H9 (cell line): ENCODE measurements around the gene CPT1C. TPM values are rescaled to one million over a fixed set of nuclear protein-coding genes. Genes with fewer than 3 reads are reported as not detected.

Source experiments
- DNase-seq: peaks from one replicate; pipeline ENCODE4 v3.0.0-alpha.2; 2017
- H2AFZ ChIP-seq: one replicate; pipeline ENCODE4 v1.6.1; 2013; ENCODE audit warnings: mild to moderate bottlenecking, low read length, control low read depth, moderate library complexity
- H2AK5ac ChIP-seq: 2 replicates; pipeline ENCODE4 v1.6.1; 2013; ENCODE audit warnings: low read length, control low read depth, mixed read lengths; ENCODE audit not compliant: insufficient read length
- H2BK120ac ChIP-seq: one replicate; pipeline ENCODE4 v1.6.1; 2013; ENCODE audit warnings: low read depth, mild to moderate bottlenecking, low read length, control low read depth, inconsistent platforms; ENCODE audit not compliant: poor library complexity, severe bottlenecking
- H2BK12ac ChIP-seq: 2 replicates; pipeline ENCODE4 v1.6.1; 2013; ENCODE audit warnings: low read length, control low read depth, mixed read lengths, low read depth; ENCODE audit not compliant: insufficient read length
- H2BK15ac ChIP-seq: 2 replicates; pipeline ENCODE4 v1.6.1; 2013; ENCODE audit warnings: low read depth, low read length, control low read depth
- H2BK20ac ChIP-seq: one replicate; pipeline ENCODE4 v1.6.1; 2013; ENCODE audit warnings: low read depth, mild to moderate bottlenecking, low read length, control low read depth, inconsistent platforms; ENCODE audit not compliant: poor library complexity, severe bottlenecking
- H2BK5ac ChIP-seq: 2 replicates; pipeline ENCODE4 v1.6.1; 2013; ENCODE audit warnings: low read length, control low read depth, mixed read lengths; ENCODE audit not compliant: insufficient read length
- H3K14ac ChIP-seq: 2 replicates; pipeline ENCODE4 v1.6.1; 2013; ENCODE audit warnings: low read length, control low read depth; ENCODE audit not compliant: insufficient read depth
- H3K18ac ChIP-seq: 2 replicates; pipeline ENCODE4 v1.6.1; 2013; ENCODE audit warnings: low read depth, mild to moderate bottlenecking, mixed read lengths, low read length, control low read depth; ENCODE audit not compliant: insufficient read length
- H3K23ac ChIP-seq: 2 replicates; pipeline ENCODE4 v1.6.1; 2013; ENCODE audit warnings: low read length, control low read depth, mixed read lengths, low read depth; ENCODE audit not compliant: insufficient read length
- H3K23me2 ChIP-seq: 2 replicates; pipeline ENCODE4 v1.6.1; 2013; ENCODE audit warnings: low read depth, mild to moderate bottlenecking, mixed read lengths, low read length, control low read depth; ENCODE audit not compliant: insufficient read length, poor library complexity, severe bottlenecking
- H3K27ac ChIP-seq: 2 replicates; pipeline ENCODE4 v1.5.1; 2013; ENCODE audit warnings: low read length, control low read depth, mixed read lengths, low read depth; ENCODE audit not compliant: insufficient read length
- H3K27me3 ChIP-seq: 2 replicates; pipeline ENCODE4 v1.6.1; 2013; ENCODE audit warnings: low read length, control low read depth, inconsistent platforms; ENCODE audit not compliant: insufficient read depth
- H3K4ac ChIP-seq: 2 replicates; pipeline ENCODE4 v1.6.1; 2013; ENCODE audit warnings: low read depth, mild to moderate bottlenecking, control low read depth, inconsistent platforms, low read length, moderate library complexity
- H3K4me1 ChIP-seq: 2 replicates; pipeline ENCODE4 v1.6.1; 2013; ENCODE audit warnings: low read length, control low read depth, inconsistent platforms; ENCODE audit not compliant: insufficient read depth
- H3K4me2 ChIP-seq: 2 replicates; pipeline ENCODE4 v1.6.1; 2013; ENCODE audit warnings: low read length, control low read depth, mixed read lengths; ENCODE audit not compliant: insufficient read length, insufficient read depth
- H3K56ac ChIP-seq: 2 replicates; pipeline ENCODE4 v1.6.1; 2013; ENCODE audit warnings: low read depth, mild to moderate bottlenecking, mixed read lengths, low read length, control low read depth; ENCODE audit not compliant: insufficient read length
- H3K79me1 ChIP-seq: 2 replicates; pipeline ENCODE4 v1.6.1; 2013; ENCODE audit warnings: low read depth, mild to moderate bottlenecking, moderate library complexity, low read length, control low read depth, inconsistent platforms; ENCODE audit not compliant: insufficient read depth, poor library complexity, severe bottlenecking
- H3K79me2 ChIP-seq: 2 replicates; pipeline ENCODE4 v1.6.1; 2013; ENCODE audit warnings: low read length, control low read depth, inconsistent platforms; ENCODE audit not compliant: insufficient read depth
- H3K9ac ChIP-seq: 2 replicates; pipeline ENCODE4 v1.6.1; 2013; ENCODE audit warnings: low read length, control low read depth, mixed read lengths; ENCODE audit not compliant: insufficient read length; ENCODE audit errors: extremely low read depth
- H3K9me3 ChIP-seq: one replicate; pipeline ENCODE4 v1.6.1; 2013; ENCODE audit warnings: low read depth, low read length, inconsistent platforms; ENCODE audit not compliant: control insufficient read depth
- H3T11ph ChIP-seq: one replicate; pipeline ENCODE4 v1.6.1; 2013; ENCODE audit warnings: mild to moderate bottlenecking, low read length, control low read depth, inconsistent platforms
- H4K20me1 ChIP-seq: one replicate; pipeline ENCODE4 v1.6.1; 2013; ENCODE audit not compliant: control insufficient read depth, insufficient read length, insufficient read depth
- H4K5ac ChIP-seq: 2 replicates; pipeline ENCODE4 v1.6.1; 2013; ENCODE audit warnings: low read depth, mild to moderate bottlenecking, mixed read lengths, low read length, control low read depth; ENCODE audit not compliant: insufficient read length
- H4K8ac ChIP-seq: replicated peaks from 2 replicates; pipeline ENCODE4 v1.6.1; 2013; ENCODE audit warnings: low read length, control low read depth, mixed read lengths, low read depth; ENCODE audit not compliant: insufficient read length
- H4K91ac ChIP-seq: 2 replicates; pipeline ENCODE4 v1.6.1; 2013; ENCODE audit warnings: low read depth, mild to moderate bottlenecking, moderate library complexity, mixed read lengths, low read length, control low read depth; ENCODE audit not compliant: insufficient read length
- H3K27ac Mint-ChIP-seq, 3 experiments: 2 replicates in 2 of 3; 3 replicates in 1 of 3; pipeline ENCODE4 v1.8.0; 2020 to 2021; ENCODE audit warnings: mixed read lengths in 3 of 3, mild to moderate bottlenecking in 1 of 3, moderate library complexity in 1 of 3
- H3K27me3 Mint-ChIP-seq: 2 replicates; pipeline ENCODE4 v1.8.0; 2021; ENCODE audit warnings: low read depth, mild to moderate bottlenecking, moderate library complexity, mixed read lengths
- H3K36me3 Mint-ChIP-seq, 3 experiments: 2 replicates in 2 of 3; 3 replicates in 1 of 3; pipeline ENCODE4 v1.8.0; 2020 to 2021; ENCODE audit warnings: low read depth in 3 of 3, mixed read lengths in 3 of 3; ENCODE audit not compliant: insufficient read depth in 1 of 3
- H3K4me1 Mint-ChIP-seq, 2 experiments: 2 replicates each; pipeline ENCODE4 v1.8.0; 2020; ENCODE audit warnings: mixed read lengths in 2 of 2
- H3K4me3 Mint-ChIP-seq, 2 experiments: 2 replicates in 1 of 2; 3 replicates in 1 of 2; pipeline ENCODE4 v1.8.0; 2020 to 2021; ENCODE audit warnings: mild to moderate bottlenecking in 2 of 2, mixed read lengths in 2 of 2, moderate library complexity in 1 of 2
- H3K9me3 Mint-ChIP-seq, 2 experiments: 2 replicates in 1 of 2; 3 replicates in 1 of 2; pipeline ENCODE4 v1.8.0; 2020; ENCODE audit warnings: mild to moderate bottlenecking in 2 of 2, mixed read lengths in 2 of 2, moderate library complexity in 1 of 2
- WGBS: extraction: QIAGEN DNeasy Blood & Tissue Kit; methylation state at CpG from one replicate; pipeline ENCODE4 v1.1.7; 2013; ENCODE audit warnings: missing lambda C conversion rate, low lambda C conversion rate, mixed read lengths; ENCODE audit not compliant: insufficient read length; ENCODE audit errors: extremely low coverage; 5-methylcytosine and 5-hydroxymethylcytosine counted together
- total RNA-seq: library from RNA; stranded (reverse); gene quantifications from 2 replicates; pipeline ENCODE4 v1.2.1, GENCODE V29; 2021
- TF ChIP-seq, protein P1 (sequence below): fragments of 200-600 bp; sonication (generic); conservative IDR thresholded peaks from 3 replicates; pipeline ENCODE4 v1.8.0; 2021; ENCODE audit warnings: antibody characterized with exemption, mild to moderate bottlenecking

CPT1C gene
- total RNA-seq, 1 experiment from 2014 or later: 74.6 TPM

DNA sequence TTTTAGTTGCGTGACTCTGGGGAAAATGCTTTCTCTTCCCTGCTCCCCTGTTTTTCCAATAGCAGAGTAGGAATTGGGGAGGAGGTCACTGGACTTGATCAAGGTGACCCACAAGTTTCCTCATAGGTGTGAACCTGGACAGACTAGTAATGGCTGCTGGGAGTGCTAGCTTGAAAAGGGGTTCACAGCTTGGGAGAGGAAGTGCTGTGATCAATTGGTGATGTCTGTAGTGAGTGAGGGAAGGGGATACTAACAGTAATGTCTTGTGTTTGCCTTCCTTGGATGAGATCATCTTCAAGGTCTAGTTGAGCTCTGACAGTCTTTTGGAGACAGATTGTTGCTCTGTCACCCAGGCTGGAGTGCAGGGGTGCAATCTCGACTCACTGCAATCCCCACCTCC lies 23.4 kb upstream of the CPT1C start:
- Histone ChIP-seq H2BK120ac (no peak overlapping the region), H3K4me2 (no peak overlapping the region), H3K23ac (no peak overlapping the region), H3K27me3 (no peaks in the 10 kb centered on the region), H3K56ac (no peak overlapping the region), H4K8ac (no peak overlapping the region), H3K14ac (no peak overlapping the region), H3K18ac (no peak overlapping the region), H2BK12ac (no peak overlapping the region), H3K23me2 (peaks cover 18% of the 10 kb centered on the region), H3K9me3 (no peaks in the 10 kb centered on the region), H3K27ac (no peak overlapping the region), H3K4ac (no peak overlapping the region), H4K5ac (no peak overlapping the region), H4K91ac (no peak overlapping the region), H2BK15ac (no peak overlapping the region), H3K79me2 (peaks cover 5% of the 10 kb centered on the region; the same call in 1 of the 2 replicates), H2BK5ac (no peak overlapping the region), H3K9ac (no peak overlapping the region), H2AK5ac (no peak overlapping the region), H3T11ph (no peak overlapping the region), H3K4me1 (no peaks in the 10 kb centered on the region), H3K79me1 (peaks cover 11% of the 10 kb centered on the region), H2BK20ac (no peak overlapping the region), H2AFZ (no peak overlapping the region), H4K20me1 (no peaks in the 10 kb centered on the region)
- Mint-ChIP-seq H3K4me1 (peaks cover 21 to 46% of the 10 kb centered on the region in 2 experiments), H3K27me3 (peaks cover 3% of the 10 kb centered on the region), H3K4me3 (peak overlapping the region; percentile 99 to 100), H3K27ac (peak overlapping the region in 1 of 3 experiments; percentile 6; a peak in 1 of 7 replicates), H3K36me3 (peaks cover 22 to 50% (median 43%) of the 10 kb centered on the region in 3 experiments; a peak in 6 of 7 replicates), H3K9me3 (peaks cover 0 to 1% of the 10 kb centered on the region in 2 experiments; a peak in 2 of 5 replicates)
- WGBS: no CpG with 5 or more reads among the region's 2 CpGs
- DNase-seq: no peak
- TF ChIP-seq, protein P1, sequence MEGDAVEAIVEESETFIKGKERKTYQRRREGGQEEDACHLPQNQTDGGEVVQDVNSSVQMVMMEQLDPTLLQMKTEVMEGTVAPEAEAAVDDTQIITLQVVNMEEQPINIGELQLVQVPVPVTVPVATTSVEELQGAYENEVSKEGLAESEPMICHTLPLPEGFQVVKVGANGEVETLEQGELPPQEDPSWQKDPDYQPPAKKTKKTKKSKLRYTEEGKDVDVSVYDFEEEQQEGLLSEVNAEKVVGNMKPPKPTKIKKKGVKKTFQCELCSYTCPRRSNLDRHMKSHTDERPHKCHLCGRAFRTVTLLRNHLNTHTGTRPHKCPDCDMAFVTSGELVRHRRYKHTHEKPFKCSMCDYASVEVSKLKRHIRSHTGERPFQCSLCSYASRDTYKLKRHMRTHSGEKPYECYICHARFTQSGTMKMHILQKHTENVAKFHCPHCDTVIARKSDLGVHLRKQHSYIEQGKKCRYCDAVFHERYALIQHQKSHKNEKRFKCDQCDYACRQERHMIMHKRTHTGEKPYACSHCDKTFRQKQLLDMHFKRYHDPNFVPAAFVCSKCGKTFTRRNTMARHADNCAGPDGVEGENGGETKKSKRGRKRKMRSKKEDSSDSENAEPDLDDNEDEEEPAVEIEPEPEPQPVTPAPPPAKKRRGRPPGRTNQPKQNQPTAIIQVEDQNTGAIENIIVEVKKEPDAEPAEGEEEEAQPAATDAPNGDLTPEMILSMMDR: no peak
